HCT116 (cell line): Measurements from ENCODE around the gene ZNF619.

Experiments
- CTCF ChIP-seq, 3 experiments: fragments of 200-600 bp in 1 of 3; sonication (generic) in 1 of 3; IDR thresholded peaks in 2 of 3; conservative IDR thresholded peaks in 1 of 3; 2 replicates each; pipeline ENCODE4 v1.5.1; 2012 to 2017; ENCODE audit warnings: low read depth in 2 of 3, low read length in 2 of 3, antibody characterized with exemption in 1 of 3, borderline replicate concordance in 1 of 3, control low read depth in 1 of 3, mild to moderate bottlenecking in 1 of 3, mixed read lengths in 1 of 3, mixed run types in 1 of 3, moderate library complexity in 1 of 3; ENCODE audit not compliant: insufficient read depth in 1 of 3
- ELF1 ChIP-seq: IDR thresholded peaks from 2 replicates; pipeline ENCODE4 v1.6.1; 2012; ENCODE audit warnings: low read depth, borderline replicate concordance
- EZH2phosphoT487 ChIP-seq: fragments of 200-600 bp; IDR thresholded peaks from 2 replicates; pipeline ENCODE4 v1.6.1; 2018; ENCODE audit warnings: antibody characterized with exemption, borderline replicate concordance
- FOSL1 ChIP-seq: IDR thresholded peaks from 2 replicates; pipeline ENCODE4 v1.6.1; 2012; ENCODE audit warnings: low read depth
- JUND ChIP-seq: IDR thresholded peaks from 2 replicates; pipeline ENCODE4 v1.6.1; 2012
- MAX ChIP-seq: IDR thresholded peaks from 2 replicates; pipeline ENCODE4 v1.6.1; 2012
- POLR2A ChIP-seq: IDR thresholded peaks from 2 replicates; pipeline ENCODE4 v1.7.0; 2011; ENCODE audit warnings: borderline replicate concordance; ENCODE audit not compliant: insufficient read depth, insufficient read length; ENCODE audit errors: extremely low read depth
- POLR2AphosphoS5 ChIP-seq: IDR thresholded peaks from 2 replicates; pipeline ENCODE4 v1.6.1; 2011; ENCODE audit warnings: mild to moderate bottlenecking, low read depth, low read length, moderate library complexity
- SIN3A ChIP-seq: IDR thresholded peaks from 2 replicates; pipeline ENCODE4 v1.6.1; 2012; ENCODE audit warnings: low read depth
- SP1 ChIP-seq: IDR thresholded peaks from 2 replicates; pipeline ENCODE4 v1.6.1; 2012; ENCODE audit warnings: low read depth
- TCF7L2 ChIP-seq: IDR thresholded peaks from 2 replicates; pipeline ENCODE4 v1.7.0; 2011; ENCODE audit warnings: borderline replicate concordance, inconsistent platforms; ENCODE audit not compliant: insufficient read depth, insufficient read length; ENCODE audit errors: extremely low read depth
- ZNF274 ChIP-seq: fragments of 200-500 bp; sonication (Bioruptor generic); IDR thresholded peaks from 2 replicates; pipeline ENCODE4 v1.6.1; 2014; ENCODE audit warnings: mild to moderate bottlenecking, low read depth, low read length, inconsistent platforms

DNA sequence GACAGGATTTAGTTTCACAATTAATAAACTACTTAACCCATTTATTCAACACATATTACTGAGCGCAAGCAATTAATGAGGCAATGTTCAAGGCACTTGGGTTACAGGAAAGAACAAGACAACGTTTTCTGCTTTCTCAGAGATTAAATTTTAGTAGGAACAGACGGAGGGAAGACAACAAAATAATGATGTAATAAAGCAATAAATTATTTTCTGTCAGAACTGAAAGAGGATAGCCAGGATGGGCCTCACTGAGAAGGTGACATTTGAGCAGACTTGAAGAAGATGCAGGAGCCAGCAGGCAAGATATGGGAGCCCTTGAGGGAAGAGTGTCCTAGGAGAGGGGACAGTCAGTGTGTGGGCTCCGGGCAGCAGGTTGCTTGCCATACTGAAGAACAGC lies 31.0 kb upstream of the ZNF619 start:
- TF ChIP-seq CTCF (IDR thresholded peaks at IDR 0.05 in 2 of 3, conservative IDR thresholded peaks at IDR 0.05 in 1 of 3; ENCODE audit: borderline replicate concordance in 1 of 3, insufficient read depth in 1 of 3, low read depth in 2 of 3, low read length in 2 of 3) = no peak
- no peak for TF ChIP-seq TCF7L2
- no peak for TF ChIP-seq POLR2A
- no peak for TF ChIP-seq JUND
- no peak for TF ChIP-seq POLR2AphosphoS5
- TF ChIP-seq SIN3A = no peak
- TF ChIP-seq SP1 = no peak
- no peak for TF ChIP-seq MAX
- no peak for TF ChIP-seq ZNF274
- no peak for TF ChIP-seq FOSL1
- no peak for TF ChIP-seq ELF1
- no peak for TF ChIP-seq EZH2phosphoT487
